IMR-90 (cell line): Measurements from ENCODE around the gene SMAD4. TPM values are rescaled to one million over a fixed set of nuclear protein-coding genes. Genes with fewer than 3 reads are reported as not detected.

Source experiments
- ATAC-seq: fragments of 200-7000 bp; cut with Tn5 transposase; 2 replicates; pipeline ENCODE4 v1.9.1; 2020; ENCODE audit warnings: low read depth, mild to moderate bottlenecking, moderate library complexity
- BruUV-seq: library from RNA; stranded (reverse); fragments of 400-500 nt; replicated peaks from 2 replicates; lab custom pipeline; 2021; lab: Mats Ljungman, UMichigan
- CTCF ChIA-PET: fragments of 300-600 bp; formaldehyde crosslinking; extraction: SDS; loops from one replicate; lab custom pipeline; 2021; ENCODE audit warnings: antibody characterized with exemption; lab: Yijun Ruan, JAX
- POLR2A ChIA-PET: fragments of 300-600 bp; sonication (Branson Sonifier 250); formaldehyde crosslinking; loops from one replicate; lab custom pipeline; 2022; ENCODE audit warnings: antibody characterized with exemption; ENCODE audit not compliant: unreplicated experiment; lab: Charles Lee
- DNase-seq: peaks from one replicate; pipeline ENCODE4 v3.0.0; 2013
- H2AFZ ChIP-seq: replicated peaks from 2 replicates; pipeline ENCODE3; 2013; ENCODE audit warnings: low read length, mild to moderate bottlenecking; ENCODE audit not compliant: poor library complexity
- H2AK5ac ChIP-seq: 2 replicates; pipeline ENCODE4 v1.6.1; 2013; ENCODE audit warnings: low read depth, low read length, inconsistent platforms
- H2AK9ac ChIP-seq: replicated peaks from 2 replicates; pipeline ENCODE3; 2013; ENCODE audit warnings: mild to moderate bottlenecking, low read depth, low read length, moderate library complexity; ENCODE audit not compliant: poor library complexity
- H2BK120ac ChIP-seq: 2 replicates; pipeline ENCODE4 v1.6.1; 2013; ENCODE audit warnings: low read depth, low read length, inconsistent platforms
- H2BK15ac ChIP-seq: 3 replicates; pipeline ENCODE4 v1.6.1; 2013; ENCODE audit warnings: low read depth, low read length, inconsistent platforms
- H2BK20ac ChIP-seq: 2 replicates; pipeline ENCODE4 v1.6.1; 2013; ENCODE audit warnings: low read depth, mild to moderate bottlenecking, inconsistent platforms, low read length, moderate library complexity
- H2BK5ac ChIP-seq: 2 replicates; pipeline ENCODE4 v1.6.1; 2013; ENCODE audit warnings: mild to moderate bottlenecking, low read depth, low read length, inconsistent platforms; ENCODE audit not compliant: poor library complexity, severe bottlenecking
- H3K14ac ChIP-seq: replicated peaks from 2 replicates; pipeline ENCODE4 v1.6.1; 2013; ENCODE audit warnings: low read depth, low read length, inconsistent platforms
- H3K18ac ChIP-seq: 2 replicates; pipeline ENCODE4 v1.6.1; 2013; ENCODE audit warnings: low read depth, low read length, control low read depth
- H3K23ac ChIP-seq: 2 replicates; pipeline ENCODE4 v1.6.1; 2013; ENCODE audit warnings: low read depth, low read length, inconsistent platforms
- H3K27ac ChIP-seq: 2 replicates; pipeline ENCODE4 v1.5.1; 2013; ENCODE audit warnings: mild to moderate bottlenecking, control low read depth, low read length; ENCODE audit not compliant: insufficient read depth
- H3K27me3 ChIP-seq: 2 replicates; pipeline ENCODE4 v1.6.1; 2013; ENCODE audit warnings: low read length; ENCODE audit not compliant: control insufficient read depth, insufficient read depth
- H3K36me3 ChIP-seq: 2 replicates; pipeline ENCODE4 v1.6.1; 2013; ENCODE audit warnings: low read length, mixed read lengths; ENCODE audit not compliant: control insufficient read depth, insufficient read depth
- H3K4ac ChIP-seq: 2 replicates; pipeline ENCODE4 v1.6.1; 2013; ENCODE audit warnings: low read depth, low read length, inconsistent platforms
- H3K4me1 ChIP-seq: 2 replicates; pipeline ENCODE4 v1.6.1; 2013; ENCODE audit warnings: low read length, mixed read lengths; ENCODE audit not compliant: control insufficient read depth, insufficient read depth
- H3K4me2 ChIP-seq: 2 replicates; pipeline ENCODE4 v1.6.1; 2013; ENCODE audit warnings: low read depth, mild to moderate bottlenecking, control low read depth, low read length, moderate library complexity
- H3K4me3 ChIP-seq: 2 replicates; pipeline ENCODE4 v1.5.1; 2013; ENCODE audit warnings: low read depth, mild to moderate bottlenecking, control low read depth, low read length, moderate library complexity; ENCODE audit not compliant: insufficient read depth
- H3K56ac ChIP-seq: 2 replicates; pipeline ENCODE4 v1.6.1; 2013; ENCODE audit warnings: low read length, inconsistent platforms; ENCODE audit not compliant: insufficient read depth; ENCODE audit errors: extremely low read depth
- H3K79me1 ChIP-seq, 2 experiments: 2 replicates each; pipeline ENCODE4 v1.6.1; 2013; ENCODE audit warnings: low read length in 2 of 2, inconsistent platforms in 1 of 2, low read depth in 1 of 2
- H3K9ac ChIP-seq: 2 replicates; pipeline ENCODE4 v1.6.1; 2013; ENCODE audit warnings: low read depth, low read length, control low read depth
- H3K9me1 ChIP-seq: 2 replicates; pipeline ENCODE4 v1.6.1; 2013; ENCODE audit warnings: low read length, inconsistent platforms; ENCODE audit not compliant: insufficient read depth
- H3K9me3 ChIP-seq: 2 replicates; pipeline ENCODE4 v1.6.1; 2013; ENCODE audit warnings: low read length; ENCODE audit not compliant: control insufficient read depth, insufficient read depth
- H4K20me1 ChIP-seq: 2 replicates; pipeline ENCODE4 v1.6.1; 2013; ENCODE audit warnings: low read length, inconsistent platforms; ENCODE audit not compliant: insufficient read depth
- H4K5ac ChIP-seq: 2 replicates; pipeline ENCODE4 v1.6.1; 2013; ENCODE audit warnings: mild to moderate bottlenecking, low read depth, low read length, control low read depth
- H4K8ac ChIP-seq, 2 experiments: 2 replicates each; pipeline ENCODE4 v1.6.1; 2013; ENCODE audit warnings: low read depth in 2 of 2, low read length in 2 of 2, control low read depth in 1 of 2, inconsistent platforms in 1 of 2
- H4K91ac ChIP-seq: 2 replicates; pipeline ENCODE4 v1.6.1; 2013; ENCODE audit warnings: low read depth, low read length, inconsistent platforms; ENCODE audit not compliant: insufficient read depth
- MAZ ChIP-seq: IDR thresholded peaks from 2 replicates; pipeline ENCODE4 v1.6.1; 2012; ENCODE audit warnings: low read depth, mild to moderate bottlenecking, low read length, improper control_type of control experiment, moderate library complexity, borderline replicate concordance
- RAD21 ChIP-seq: IDR thresholded peaks from 2 replicates; pipeline ENCODE4 v1.6.1; 2012; ENCODE audit warnings: low read length, improper control_type of control experiment
- WGBS, 2 experiments: methylation state at CpG; one replicate each; pipeline versions ENCODE4 v1.1.5 to v1.1.7; 2013; ENCODE audit warnings: missing lambda C conversion rate in 2 of 2; ENCODE audit not compliant: insufficient read length in 1 of 2; ENCODE audit errors: extremely low coverage in 2 of 2; 5-methylcytosine and 5-hydroxymethylcytosine counted together
- dilution Hi-C: fragments of 300-500 bp; cut with HindIII; formaldehyde crosslinking; loops from one replicate; pipeline ENCODE4 v1.14.3; 2018; ENCODE audit warnings: low sequenced_read_pairs; ENCODE audit not compliant: unreplicated experiment
- in situ Hi-C: fragments of 300-500 bp; cut with MboI; formaldehyde crosslinking; loops from 3 replicates; pipeline ENCODE4 v1.14.3; 2019; ENCODE audit warnings: low sequenced_read_pairs, inconsistent platforms, mixed read lengths
- intact Hi-C: fragments of 100-400 bp; cut with micrococcal nuclease; formaldehyde crosslinking; loops from 2 replicates; pipeline ENCODE4 v1.10.0; 2022
- polyA plus RNA-seq, 3 experiments: library from polyadenylated mRNA; depleted of rRNA; stranded (reverse); fragments of >200 nt; gene quantifications; 2 replicates each; pipeline ENCODE4 v1.2.3, GENCODE V29; 2012; ENCODE audit warnings: low replicate concordance in 1 of 3
- total RNA-seq: library from RNA; depleted of rRNA; stranded (reverse); fragments of >200 nt; gene quantifications from 2 replicates; pipeline ENCODE4 v1.2.3, GENCODE V29; 2012

Gene SMAD4
- total and polyA plus RNA-seq, 2 of the 4 experiments (the other 2 are of a cell fraction): 57.6 to 145 TPM

DNA sequence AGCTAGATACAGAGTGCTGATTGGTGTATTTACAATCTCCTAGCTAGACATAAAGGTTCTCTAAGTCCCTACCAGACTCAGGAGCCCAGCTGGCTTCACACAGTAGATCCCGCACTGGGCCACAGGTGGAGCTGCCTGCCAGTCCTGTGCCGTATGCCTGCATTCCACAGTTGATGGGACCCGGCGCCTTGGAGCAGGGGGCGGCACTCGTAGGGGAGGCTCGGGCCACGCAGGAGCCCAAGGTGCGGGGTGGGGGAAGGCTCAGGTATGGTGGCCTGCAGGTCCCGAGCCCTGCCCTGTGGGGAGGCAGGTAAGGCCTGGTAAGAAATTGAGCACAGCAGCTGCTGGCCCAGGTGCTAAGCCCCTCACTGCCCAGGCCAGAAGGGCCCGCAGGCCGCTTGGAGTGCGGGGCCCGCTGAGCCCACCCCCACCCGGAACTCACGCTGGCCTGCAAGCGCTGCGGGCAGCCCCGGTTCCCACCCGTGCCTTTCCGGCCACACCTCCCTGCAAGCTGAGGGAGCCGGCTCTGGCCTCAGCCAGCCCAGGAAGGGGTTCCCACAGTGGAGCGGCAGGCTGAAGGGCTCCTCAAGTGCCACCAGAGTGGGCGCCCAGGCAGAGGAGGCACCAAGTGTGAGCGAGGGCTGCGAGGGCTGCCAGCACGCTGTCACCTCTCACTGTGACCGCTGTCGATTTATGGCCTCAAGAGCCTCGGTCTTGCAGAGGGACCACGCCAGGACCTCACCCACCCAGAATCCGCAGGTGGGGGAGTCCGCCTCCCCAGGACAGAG is 91.0 kb downstream of the SMAD4 start:
- H3K9ac ChIP-seq: no peak overlapping the region
- no peaks in the 10 kb centered on the region for H3K79me1 ChIP-seq
- no peak overlapping the region for H3K18ac ChIP-seq
- CTCF ChIA-PET: no interaction called here
- no peak overlapping the region for H2BK20ac ChIP-seq
- TF ChIP-seq RAD21 (no peak), MAZ (no peak)
- H2BK5ac ChIP-seq: no peak overlapping the region
- 93% methylated on average over 9 of the region's 33 CpGs; no CpG with 5 or more reads in 1 of the 2 experiments for WGBS, 2 experiments
- no TSS peak for BruUV-seq
- no peak overlapping the region for H3K56ac ChIP-seq
- H2AK9ac ChIP-seq: no peak overlapping the region
- H3K27me3 ChIP-seq: no peaks in the 10 kb centered on the region
- in situ Hi-C loops: loop anchor here (25.0 kb wide), 1 partner anchor 1566 kb away; no protein-coding TSS in a partner anchor
- no peak overlapping the region for H3K14ac ChIP-seq
- dilution Hi-C loops: no loop called here
- no peak overlapping the region for H2BK120ac ChIP-seq
- DNase-seq (no peak), ATAC-seq (no peak)
- H2AFZ ChIP-seq: no peak overlapping the region
- H3K4me1 ChIP-seq: no peaks in the 10 kb centered on the region
- H3K36me3 ChIP-seq: no peaks in the 10 kb centered on the region
- H4K20me1 ChIP-seq: no peaks in the 10 kb centered on the region
- no peak overlapping the region for H2BK15ac ChIP-seq
- no peak overlapping the region for H4K91ac ChIP-seq
- no peak overlapping the region for H3K4ac ChIP-seq
- intact Hi-C loops: no loop called here
- no peak overlapping the region for H4K8ac ChIP-seq
- H3K4me2 ChIP-seq: no peak overlapping the region
- no peak overlapping the region for H4K5ac ChIP-seq
- POLR2A ChIA-PET: no interaction called here
- no peak overlapping the region for H3K23ac ChIP-seq
- H2AK5ac ChIP-seq: no peak overlapping the region
- H3K9me3 ChIP-seq: no peaks in the 10 kb centered on the region; the same call in 1 of the 2 replicates
- no peak overlapping the region for H3K4me3 ChIP-seq
- no peak overlapping the region for H3K27ac ChIP-seq
- no peaks in the 10 kb centered on the region for H3K9me1 ChIP-seq
